RWPE2 (cell line): ENCODE results near the gene HYAL2.
A peak's percentile ranks its signal among the peaks of the same experiment; 100 is the strongest.

ENCODE experiments used
- ATAC-seq: fragments of 200-7000 bp; cut with Tn5 transposase; 3 replicates; pipeline ENCODE4 v1.9.1; 2021; ENCODE audit warnings: low read depth
- DNase-seq: peaks from one replicate; pipeline ENCODE4 v3.0.0-alpha.2; 2020; ENCODE audit warnings: low spot score
- H3K27ac ChIP-seq: fragments of 450-650 bp; 2 replicates; pipeline ENCODE4 v1.5.1; 2017; ENCODE audit warnings: mild to moderate bottlenecking; ENCODE audit not compliant: poor library complexity, severe bottlenecking
- H3K27me3 ChIP-seq: fragments of 250-450 bp; sonication (Bioruptor Pico); 2 replicates; pipeline ENCODE4 v1.5.1; 2021; ENCODE audit warnings: mild to moderate bottlenecking, moderate library complexity; ENCODE audit not compliant: insufficient read depth, poor library complexity, severe bottlenecking
- H3K36me3 ChIP-seq: fragments of 250-450 bp; sonication (Bioruptor Pico); 2 replicates; pipeline ENCODE4 v1.5.1; 2020; ENCODE audit warnings: low read depth, mild to moderate bottlenecking, moderate library complexity
- H3K4me1 ChIP-seq: fragments of 250-450 bp; sonication (Bioruptor Pico); 2 replicates; pipeline ENCODE4 v1.5.1; 2021; ENCODE audit warnings: mild to moderate bottlenecking, moderate library complexity; ENCODE audit not compliant: insufficient read depth, poor library complexity, severe bottlenecking
- H3K4me3 ChIP-seq: fragments of 250-450 bp; sonication (Bioruptor Pico); 2 replicates; pipeline ENCODE4 v1.5.1; 2021; ENCODE audit warnings: mild to moderate bottlenecking, moderate library complexity; ENCODE audit not compliant: severe bottlenecking
- H3K9me3 ChIP-seq: fragments of 250-450 bp; sonication (Bioruptor Pico); 2 replicates; pipeline ENCODE4 v1.5.1; 2021; ENCODE audit warnings: mild to moderate bottlenecking, moderate library complexity; ENCODE audit not compliant: severe bottlenecking
- CTCF ChIP-seq: fragments of 450-650 bp; IDR thresholded peaks from one replicate; pipeline ENCODE4 v1.5.1; 2017; ENCODE audit warnings: mild to moderate bottlenecking, moderate library complexity; ENCODE audit not compliant: poor library complexity, severe bottlenecking

Gene HYAL2

GRCh38 chr3:50294492-50295403 lies 27.8 kb downstream of the HYAL2 start:
- ATAC-seq (no peak), DNase-seq (no peak)
- Histone ChIP-seq H3K4me3 (no peak overlapping the region), H3K36me3 (peaks cover 10% of the 10 kb centered on the region), H3K27ac (no peak overlapping the region), H3K27me3 (no peaks in the 10 kb centered on the region), H3K9me3 (no peaks in the 10 kb centered on the region), H3K4me1 (peaks cover under 1% of the 10 kb centered on the region)
- TF ChIP-seq CTCF = no peak

- ATAC-seq (no peak), DNase-seq (no peak)
- Histone ChIP-seq H3K4me1 (no peaks in the 10 kb centered on the region), H3K27ac (no peak overlapping the region), H3K36me3 (peaks cover 17% of the 10 kb centered on the region), H3K9me3 (no peaks in the 10 kb centered on the region), H3K27me3 (no peaks in the 10 kb centered on the region), H3K4me3 (no peak overlapping the region)
- TF ChIP-seq CTCF = no peak
Measured at GRCh38 chr3:50294089-50294488, 28.5 kb downstream of the HYAL2 start.

- ATAC-seq = no peak
- no peak for TF ChIP-seq CTCF
- no peaks in the 10 kb centered on the region for H3K9me3 ChIP-seq
- no peaks in the 10 kb centered on the region for H3K27me3 ChIP-seq
- H3K4me3 ChIP-seq = no peak overlapping the region
- H3K36me3 ChIP-seq = peaks cover 25% of the 10 kb centered on the region
- H3K27ac ChIP-seq = peak overlapping the region; percentile 70
- no peak for DNase-seq
- no peaks in the 10 kb centered on the region for H3K4me1 ChIP-seq
Measured at GRCh38 chr3:50293079-50293801, 29.3 kb downstream of the HYAL2 start.

GRCh38 chr3:50292159-50293078 lies 30.1 kb downstream of the HYAL2 start, which contains the start of gene IFRD2:
Gene IFRD2 (minus strand): TSS chr3:50292429. CDS start chr3:50292274, 155 bp downstream.
- ATAC-seq (peak; percentile 96), DNase-seq (peak; percentile 97)
- H3K4me3 ChIP-seq = peak within 1 kb of the TSS; percentile 49
- peak; percentile 11 for TF ChIP-seq CTCF
- H3K27me3 ChIP-seq = no peaks in the 10 kb centered on the region
- no peaks in the 10 kb centered on the region for H3K4me1 ChIP-seq
- H3K9me3 ChIP-seq = no peaks in the 10 kb centered on the region
- H3K36me3 ChIP-seq = peaks cover 33% of the 10 kb centered on the region
- peak within 1 kb of the TSS; percentile 70 for H3K27ac ChIP-seq
